ENCODE results near the gene TNS3. TPM values are rescaled to one million over a fixed set of nuclear protein-coding genes. Genes with fewer than 3 reads are reported as not detected.

The TNS3 gene
- total and polyA plus RNA-seq, 10 of the 15 experiments (the other 5 are each of a cell fraction or from before 2014, with no cell fraction given): 0.27 to 2.7 (median 0.79) TPM

DNA sequence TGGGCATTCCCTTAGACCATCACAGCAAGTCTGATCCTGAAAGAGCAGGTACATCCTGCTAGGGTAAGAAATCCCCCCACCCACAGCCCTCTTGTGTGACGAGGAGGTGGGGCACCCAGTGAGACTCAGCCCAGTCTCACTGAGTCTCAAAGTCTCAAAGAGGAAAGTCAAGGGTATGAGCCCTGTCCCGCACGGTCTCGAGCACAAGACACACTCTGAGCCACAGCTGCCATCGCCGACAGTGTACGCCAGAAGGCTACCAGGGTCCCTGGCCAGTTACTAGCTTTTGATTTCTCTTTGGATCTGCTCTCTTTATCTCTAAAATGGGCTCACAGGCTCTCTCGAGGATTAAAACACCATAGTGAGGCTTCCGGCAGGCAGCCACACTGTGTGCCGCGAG is 190.2 kb downstream of the TNS3 start:
- Histone ChIP-seq H3K36me3 (ENCODE audit: control insufficient read depth in 2 of 2, insufficient read depth in 2 of 2, low read length in 1 of 2) (no peaks in the 10 kb centered on the region), H3K27ac (ENCODE audit: control insufficient read depth, insufficient read depth) (no peak overlapping the region), H3K4me3 (no peak overlapping the region), H3K4me1 (ENCODE audit: control insufficient read depth, insufficient read depth, low read length) (no peaks in the 10 kb centered on the region), H3K9me3 (replicated peaks; ENCODE audit: control insufficient read depth, insufficient read depth, low read length) (no peaks in the 10 kb centered on the region), H3K79me2 (ENCODE audit: control insufficient read depth, insufficient read depth, low read length) (no peaks in the 10 kb centered on the region), H3K27me3 (replicated peaks in 1 of 2; ENCODE audit: control insufficient read depth in 2 of 2, insufficient read depth in 2 of 2, low read length in 1 of 2) (no peaks in the 10 kb centered on the region), H2AFZ (ENCODE audit: control insufficient read depth, low read depth, low read length) (no peak overlapping the region), H3K9ac (ENCODE audit: control insufficient read depth, insufficient read depth, low read length) (no peak overlapping the region), H4K20me1 (ENCODE audit: control insufficient read depth, insufficient read depth) (no peaks in the 10 kb centered on the region), H3K4me2 (ENCODE audit: control insufficient read depth, insufficient read depth) (no peak overlapping the region)
- intact Hi-C loops (cut with micrococcal nuclease; ENCODE audit: unreplicated experiment): no loop called here
- 69% methylated on average over 11 of the region's 11 CpGs for WGBS (ENCODE audit: insufficient coverage, insufficient replicate concordance, low lambda C conversion rate, missing lambda C conversion rate)
- POLR2A ChIA-PET: no interaction called here
- ATAC-seq (no peak), FAIRE-seq (no peak), DNase-seq (ENCODE audit: low read depth, low spot score) (no peak)
- CTCF ChIA-PET: no interaction called here
- TF ChIP-seq GABPA (IDR thresholded peaks at IDR 0.05; ENCODE audit: low read depth): no peak
- no peak for TF ChIP-seq SMAD5 (IDR thresholded peaks at IDR 0.05; ENCODE audit: low read depth)
- TF ChIP-seq NBN (IDR thresholded peaks at IDR 0.05): no peak
- no peak for TF ChIP-seq RELA (IDR thresholded peaks at IDR 0.05; ENCODE audit: borderline replicate concordance, partially characterized antibody)
- TF ChIP-seq, protein P1, sequence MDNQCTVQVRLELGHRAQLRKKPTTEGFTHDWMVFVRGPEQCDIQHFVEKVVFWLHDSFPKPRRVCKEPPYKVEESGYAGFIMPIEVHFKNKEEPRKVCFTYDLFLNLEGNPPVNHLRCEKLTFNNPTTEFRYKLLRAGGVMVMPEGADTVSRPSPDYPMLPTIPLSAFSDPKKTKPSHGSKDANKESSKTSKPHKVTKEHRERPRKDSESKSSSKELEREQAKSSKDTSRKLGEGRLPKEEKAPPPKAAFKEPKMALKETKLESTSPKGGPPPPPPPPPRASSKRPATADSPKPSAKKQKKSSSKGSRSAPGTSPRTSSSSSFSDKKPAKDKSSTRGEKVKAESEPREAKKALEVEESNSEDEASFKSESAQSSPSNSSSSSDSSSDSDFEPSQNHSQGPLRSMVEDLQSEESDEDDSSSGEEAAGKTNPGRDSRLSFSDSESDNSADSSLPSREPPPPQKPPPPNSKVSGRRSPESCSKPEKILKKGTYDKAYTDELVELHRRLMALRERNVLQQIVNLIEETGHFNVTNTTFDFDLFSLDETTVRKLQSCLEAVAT (IDR thresholded peaks at IDR 0.05): no peak
- TF ChIP-seq TCF12 (IDR thresholded peaks at IDR 0.05; ENCODE audit: low read depth, low read length): no peak
- no peak for TF ChIP-seq SP1 (IDR thresholded peaks at IDR 0.05; ENCODE audit: low read depth, low read length)
- no peak for TF ChIP-seq MTA3 (IDR thresholded peaks at IDR 0.05; ENCODE audit: borderline replicate concordance, low read length)
- no peak for TF ChIP-seq ZSCAN29 (IDR thresholded peaks at IDR 0.05)
- no peak for TF ChIP-seq ZBTB33 (IDR thresholded peaks at IDR 0.05)
- no peak for TF ChIP-seq DPF2 (IDR thresholded peaks at IDR 0.05)
- no peak for TF ChIP-seq REST (IDR thresholded peaks at IDR 0.05; ENCODE audit: low read depth, low read length)
- no peak for TF ChIP-seq STAT3 (IDR thresholded peaks at IDR 0.05; ENCODE audit: low read depth, low read length)
- no peak for TF ChIP-seq RUNX3 (IDR thresholded peaks at IDR 0.05; ENCODE audit: low read length)
- no peak for TF ChIP-seq ZBTB4 (CRISPR knock-in tag; IDR thresholded peaks at IDR 0.05)
- in situ Hi-C loops (cut with MboI): no loop called here
- RAD21 ChIA-PET (ENCODE audit: unreplicated experiment): no interaction called here
- SMC1A ChIA-PET (ENCODE audit: uncharacterized antibody, unreplicated experiment): no interaction called here
- no TSS peak for BruUV-seq (replicated peaks)

Measured in GM12878 (cell line).